22Rv1 (cell line): Measurements from ENCODE around the gene TRIM63.

ENCODE experiments used
- ZFX ChIP-seq: fragments of 450-650 bp; IDR thresholded peaks from 2 replicates; pipeline ENCODE4 v1.6.1; 2017; ENCODE audit warnings: antibody characterized with exemption, borderline replicate concordance
- TF ChIP-seq, protein P1 (sequence below): fragments of 450-650 bp; IDR thresholded peaks from 2 replicates; pipeline ENCODE4 v1.5.1; 2017; ENCODE audit warnings: mild to moderate bottlenecking

DNA sequence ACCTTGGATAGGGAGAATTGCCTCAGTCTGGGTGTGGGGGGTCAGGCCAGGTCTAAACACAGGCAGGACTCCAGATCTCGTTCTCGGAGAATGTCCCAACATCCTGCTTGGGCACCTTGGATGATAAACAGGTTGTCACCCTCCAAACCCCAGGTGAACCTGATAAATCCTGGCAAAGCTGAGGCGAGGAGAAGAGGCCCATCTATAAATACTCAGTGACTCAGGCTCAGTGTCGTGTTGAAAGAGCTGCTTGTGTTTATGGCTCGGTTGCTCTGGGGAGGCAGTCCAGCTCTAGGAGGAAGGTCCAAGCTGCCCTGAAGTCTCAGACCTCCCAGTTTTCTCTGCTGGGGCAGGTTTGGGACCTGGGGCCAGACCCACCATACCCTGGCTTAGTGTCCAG is 15.8 kb upstream of the TRIM63 start:
- TF ChIP-seq, protein P1, sequence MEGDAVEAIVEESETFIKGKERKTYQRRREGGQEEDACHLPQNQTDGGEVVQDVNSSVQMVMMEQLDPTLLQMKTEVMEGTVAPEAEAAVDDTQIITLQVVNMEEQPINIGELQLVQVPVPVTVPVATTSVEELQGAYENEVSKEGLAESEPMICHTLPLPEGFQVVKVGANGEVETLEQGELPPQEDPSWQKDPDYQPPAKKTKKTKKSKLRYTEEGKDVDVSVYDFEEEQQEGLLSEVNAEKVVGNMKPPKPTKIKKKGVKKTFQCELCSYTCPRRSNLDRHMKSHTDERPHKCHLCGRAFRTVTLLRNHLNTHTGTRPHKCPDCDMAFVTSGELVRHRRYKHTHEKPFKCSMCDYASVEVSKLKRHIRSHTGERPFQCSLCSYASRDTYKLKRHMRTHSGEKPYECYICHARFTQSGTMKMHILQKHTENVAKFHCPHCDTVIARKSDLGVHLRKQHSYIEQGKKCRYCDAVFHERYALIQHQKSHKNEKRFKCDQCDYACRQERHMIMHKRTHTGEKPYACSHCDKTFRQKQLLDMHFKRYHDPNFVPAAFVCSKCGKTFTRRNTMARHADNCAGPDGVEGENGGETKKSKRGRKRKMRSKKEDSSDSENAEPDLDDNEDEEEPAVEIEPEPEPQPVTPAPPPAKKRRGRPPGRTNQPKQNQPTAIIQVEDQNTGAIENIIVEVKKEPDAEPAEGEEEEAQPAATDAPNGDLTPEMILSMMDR = no peak
- TF ChIP-seq ZFX = no peak
